Measurements from ENCODE around the gene KCND2.
"Not testable (repeated sequence)": the region's sequence is repeated elsewhere in the genome, so short reads cannot be mapped to it uniquely, and the experiment has no call there.

KCND2 gene

DNA sequence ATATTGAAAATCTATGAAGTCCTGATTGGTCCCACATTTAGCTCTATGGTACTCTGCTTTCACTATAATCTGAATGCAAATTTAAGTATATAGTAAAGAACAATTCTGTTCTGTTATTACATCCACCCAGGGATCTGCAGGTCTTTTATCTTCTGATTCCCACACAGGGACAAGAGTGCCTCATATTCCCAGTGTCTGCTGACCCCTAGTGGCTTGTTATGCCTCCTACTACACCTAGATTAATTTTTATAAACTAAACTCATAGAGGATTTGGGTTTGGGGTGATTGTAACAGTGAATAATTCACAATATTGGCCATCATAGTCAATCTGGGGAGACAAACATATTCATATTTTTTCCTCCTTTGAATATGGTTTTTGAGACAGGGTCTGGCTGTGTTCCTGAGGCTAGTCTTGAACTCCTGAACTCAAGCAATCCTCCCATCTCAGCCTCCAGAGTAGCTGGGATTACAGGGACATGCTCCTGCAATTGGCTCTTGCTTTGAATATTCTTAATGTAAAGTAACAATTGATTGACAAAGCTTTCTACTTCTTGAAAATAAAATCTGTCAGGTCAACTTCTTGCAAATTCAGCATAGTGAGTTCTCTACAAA, 282.1 kb downstream of the KCND2 start:
- TF ChIP-seq, protein P1, sequence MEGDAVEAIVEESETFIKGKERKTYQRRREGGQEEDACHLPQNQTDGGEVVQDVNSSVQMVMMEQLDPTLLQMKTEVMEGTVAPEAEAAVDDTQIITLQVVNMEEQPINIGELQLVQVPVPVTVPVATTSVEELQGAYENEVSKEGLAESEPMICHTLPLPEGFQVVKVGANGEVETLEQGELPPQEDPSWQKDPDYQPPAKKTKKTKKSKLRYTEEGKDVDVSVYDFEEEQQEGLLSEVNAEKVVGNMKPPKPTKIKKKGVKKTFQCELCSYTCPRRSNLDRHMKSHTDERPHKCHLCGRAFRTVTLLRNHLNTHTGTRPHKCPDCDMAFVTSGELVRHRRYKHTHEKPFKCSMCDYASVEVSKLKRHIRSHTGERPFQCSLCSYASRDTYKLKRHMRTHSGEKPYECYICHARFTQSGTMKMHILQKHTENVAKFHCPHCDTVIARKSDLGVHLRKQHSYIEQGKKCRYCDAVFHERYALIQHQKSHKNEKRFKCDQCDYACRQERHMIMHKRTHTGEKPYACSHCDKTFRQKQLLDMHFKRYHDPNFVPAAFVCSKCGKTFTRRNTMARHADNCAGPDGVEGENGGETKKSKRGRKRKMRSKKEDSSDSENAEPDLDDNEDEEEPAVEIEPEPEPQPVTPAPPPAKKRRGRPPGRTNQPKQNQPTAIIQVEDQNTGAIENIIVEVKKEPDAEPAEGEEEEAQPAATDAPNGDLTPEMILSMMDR (IDR thresholded peaks at IDR 0.05), result no peak
- Histone ChIP-seq H3K27me3 (ENCODE audit: control insufficient read depth, insufficient read depth, low read length) (no peaks in the 10 kb centered on the region), H3K27ac (no peak overlapping the region)

GRCh38 chr7:120564145-120564544, 291.2 kb downstream of the KCND2 start:
- H3K36me3 ChIP-seq (ENCODE audit: control insufficient read depth, insufficient read depth, low read length), result no peaks in the 10 kb centered on the region
- H3K4me2 ChIP-seq (ENCODE audit: low read length), result no peak overlapping the region
- TF ChIP-seq, protein P1 (IDR thresholded peaks at IDR 0.05), result no peak
- H3K27ac ChIP-seq, result no peak overlapping the region
- H3K4me1 ChIP-seq, result no peaks in the 10 kb centered on the region
- H3K27me3 ChIP-seq (ENCODE audit: control insufficient read depth, insufficient read depth, low read length), result no peaks in the 10 kb centered on the region
- H3K4me3 ChIP-seq (ENCODE audit: low read depth, low read length), result no peak overlapping the region
- H3K9ac ChIP-seq, result no peak overlapping the region
- H3K9me3 ChIP-seq (ENCODE audit: control insufficient read depth, low read length), result no peaks in the 10 kb centered on the region
- no peak overlapping the region for H2AFZ ChIP-seq
- H3K79me2 ChIP-seq, result no peaks in the 10 kb centered on the region

More for the DNA sequence above, 282.1 kb downstream of the KCND2 start:
- H2AFZ ChIP-seq, result no peak overlapping the region
- no peak overlapping the region for H3K4me2 ChIP-seq (ENCODE audit: low read length)
- H3K79me2 ChIP-seq, result no peaks in the 10 kb centered on the region
- H3K4me3 ChIP-seq (ENCODE audit: low read depth, low read length), result no peak overlapping the region
- H3K4me1 ChIP-seq, result no peaks in the 10 kb centered on the region
- H3K36me3 ChIP-seq (ENCODE audit: control insufficient read depth, insufficient read depth, low read length), result no peaks in the 10 kb centered on the region
- H3K9me3 ChIP-seq (ENCODE audit: control insufficient read depth, low read length), result no peaks in the 10 kb centered on the region
- no peak overlapping the region for H3K9ac ChIP-seq

DNA sequence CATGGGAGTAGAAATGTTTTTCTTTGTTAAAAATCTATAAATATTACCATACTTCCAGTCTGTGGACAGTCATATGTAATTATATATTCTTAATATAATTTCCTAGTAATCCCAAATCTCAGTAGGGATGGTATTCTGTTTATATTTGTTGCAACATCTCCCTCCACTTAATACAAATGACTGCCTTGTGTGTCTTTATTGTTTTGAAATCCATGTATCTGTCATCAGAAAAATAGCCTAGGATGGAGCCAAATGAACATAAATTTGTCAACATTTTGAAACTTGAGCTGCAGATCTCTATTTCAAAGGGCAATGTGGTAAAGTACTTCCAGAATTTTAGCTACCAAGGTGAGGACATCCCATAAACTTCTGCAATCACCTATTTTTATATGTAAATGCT, 294.2 kb downstream of the KCND2 start:
- no peaks in the 10 kb centered on the region for H3K79me2 ChIP-seq
- TF ChIP-seq, protein P1 (IDR thresholded peaks at IDR 0.05), result no peak
- no peak overlapping the region for H3K4me3 ChIP-seq (ENCODE audit: low read depth, low read length)
- H3K27ac ChIP-seq, result no peak overlapping the region
- H3K36me3 ChIP-seq (ENCODE audit: control insufficient read depth, insufficient read depth, low read length), result no peaks in the 10 kb centered on the region
- H3K4me2 ChIP-seq (ENCODE audit: low read length), result no peak overlapping the region
- H3K9ac ChIP-seq, result no peak overlapping the region
- no peaks in the 10 kb centered on the region for H3K27me3 ChIP-seq (ENCODE audit: control insufficient read depth, insufficient read depth, low read length)
- H3K4me1 ChIP-seq, result no peaks in the 10 kb centered on the region
- no peaks in the 10 kb centered on the region for H3K9me3 ChIP-seq (ENCODE audit: control insufficient read depth, low read length)
- no peak overlapping the region for H2AFZ ChIP-seq

DNA sequence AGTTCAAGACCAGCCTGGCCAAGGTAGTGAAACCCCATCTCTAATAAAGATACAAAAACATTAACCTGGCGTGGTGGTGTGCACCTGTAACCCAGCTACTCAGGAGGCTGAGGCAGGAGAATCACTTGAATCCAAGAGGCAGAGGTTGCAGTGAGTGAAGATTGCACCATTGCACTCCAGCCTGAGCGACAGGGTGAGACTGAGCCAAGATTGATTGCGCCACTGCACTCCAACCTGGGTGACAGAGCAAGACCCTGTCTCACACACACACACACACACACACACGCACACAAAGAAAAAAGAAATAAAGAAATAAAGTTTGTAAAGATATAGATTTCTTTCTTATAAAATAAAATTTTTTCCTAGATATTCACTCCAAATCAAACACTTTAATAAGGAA, 305.7 kb downstream of the KCND2 start:
- H3K27ac ChIP-seq; H3K9ac ChIP-seq; H3K79me2 ChIP-seq; H3K4me2 ChIP-seq (ENCODE audit: low read length); H3K27me3 ChIP-seq (ENCODE audit: control insufficient read depth, insufficient read depth, low read length); H3K36me3 ChIP-seq (ENCODE audit: control insufficient read depth, insufficient read depth, low read length); H3K9me3 ChIP-seq (ENCODE audit: control insufficient read depth, low read length); H3K4me3 ChIP-seq (ENCODE audit: low read depth, low read length); H2AFZ ChIP-seq; H3K4me1 ChIP-seq: not testable (repeated sequence)

DNA sequence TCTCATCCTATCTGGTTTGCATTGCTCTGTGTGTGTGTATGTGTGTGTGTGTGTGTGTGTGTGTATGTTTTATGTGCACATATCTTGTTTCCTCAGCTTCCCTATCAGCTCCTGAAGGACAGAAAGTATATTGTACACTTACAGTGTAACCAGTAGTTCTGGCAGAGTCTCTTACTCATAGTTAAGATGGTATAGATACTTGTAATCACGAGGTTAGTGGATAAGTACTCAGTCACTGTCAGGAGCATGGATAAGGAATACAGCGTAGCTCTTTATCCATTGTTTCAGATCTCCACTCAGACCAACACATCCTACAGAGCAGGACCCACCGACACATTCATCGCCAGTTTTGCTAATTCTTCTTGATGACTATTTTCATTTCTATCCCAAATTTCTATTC, 309.9 kb downstream of the KCND2 start:
- no peak overlapping the region for H3K4me3 ChIP-seq (ENCODE audit: low read depth, low read length)
- no peaks in the 10 kb centered on the region for H3K36me3 ChIP-seq (ENCODE audit: control insufficient read depth, insufficient read depth, low read length)
- H3K27me3 ChIP-seq (ENCODE audit: control insufficient read depth, insufficient read depth, low read length), result no peaks in the 10 kb centered on the region
- H3K27ac ChIP-seq, result no peak overlapping the region
- H3K9ac ChIP-seq, result no peak overlapping the region
- no peak overlapping the region for H2AFZ ChIP-seq
- H3K9me3 ChIP-seq (ENCODE audit: control insufficient read depth, low read length), result no peaks in the 10 kb centered on the region
- H3K4me2 ChIP-seq (ENCODE audit: low read length), result no peak overlapping the region
- TF ChIP-seq, protein P1 (IDR thresholded peaks at IDR 0.05), result no peak
- no peaks in the 10 kb centered on the region for H3K79me2 ChIP-seq
- no peaks in the 10 kb centered on the region for H3K4me1 ChIP-seq

Measured in parathyroid adenoma (tissue), 2 donors.